Body of pancreas (tissue), 4 donors: ENCODE data around the gene RFPL2. TPM values are rescaled to one million over a fixed set of nuclear protein-coding genes. Genes with fewer than 3 reads are reported as not detected.

Source experiments
- ATAC-seq: fragments of 150-250 bp; one replicate; pipeline ENCODE4 v1.9.1; 2016
- DNase-seq, 4 donors: peaks; one replicate each; pipeline ENCODE4 v3.0.0-alpha.2; 2019
- H3K27ac ChIP-seq, 4 donors: fragments of 200-600 bp; sonication (generic); 1 replicate in 3 of 4; 2 replicates in 1 of 4; pipeline versions ENCODE4 v1.5.1 to v1.6.1; 2016 to 2019; ENCODE audit warnings: mild to moderate bottlenecking in 1 of 4, mixed read lengths in 1 of 4, moderate library complexity in 1 of 4
- H3K27me3 ChIP-seq, 2 donors: fragments of 200-600 bp; sonication (generic); one replicate each; pipeline ENCODE4 v1.6.0; 2016; ENCODE audit warnings: mild to moderate bottlenecking in 1 of 2
- H3K36me3 ChIP-seq, 2 donors: fragments of 200-600 bp; sonication (generic); replicated peaks in 1 of 2; 2 replicates each; pipeline ENCODE4 v1.5.1; 2016; ENCODE audit warnings: low read depth in 2 of 2; ENCODE audit not compliant: insufficient read depth in 1 of 2
- H3K4me1 ChIP-seq: fragments of 200-600 bp; sonication (generic); one replicate; pipeline ENCODE4 v1.6.0; 2016
- H3K4me3 ChIP-seq, 2 donors: fragments of 200-600 bp; sonication (generic); 1 replicate in 1 of 2; 2 replicates in 1 of 2; pipeline ENCODE4 v1.5.1; 2016 to 2019
- H3K9me3 ChIP-seq, 3 donors: fragments of 200-600 bp; sonication (generic); 1 replicate in 2 of 3; 2 replicates in 1 of 3; pipeline ENCODE4 v1.5.1; 2016
- POLR2A ChIP-seq, 3 donors: fragments of 450-650 bp; IDR thresholded peaks; one replicate each; pipeline ENCODE4 v1.6.1; 2016; ENCODE audit warnings: antibody characterized with exemption in 3 of 3, mild to moderate bottlenecking in 2 of 3
- WGBS, 2 donors: methylation state at CpG; one replicate each; pipeline ENCODE4 v1.1.5; 2017; 5-methylcytosine and 5-hydroxymethylcytosine counted together
- intact Hi-C: fragments of 100-400 bp; cut with DNase I; formaldehyde crosslinking; loops from one replicate; pipeline ENCODE4 v1.15.1; 2023
- total RNA-seq, 2 donors: library from RNA; depleted of rRNA; stranded (reverse); fragments of >200 nt; gene quantifications; one replicate each; pipeline ENCODE4 v1.1.0, GENCODE V29; 2016
- TF ChIP-seq, protein P1 (sequence below), 7 experiments: fragments of 450-650 bp in 4 of 7; fragments of 200-600 bp in 3 of 7; sonication (generic) in 3 of 7; IDR thresholded peaks; one replicate each; pipeline ENCODE4 v1.5.1; 2016 to 2019; ENCODE audit warnings: antibody characterized with exemption in 7 of 7

The RFPL2 gene
- total RNA-seq, 2 donors from 2014 or later, result not detected

DNA sequence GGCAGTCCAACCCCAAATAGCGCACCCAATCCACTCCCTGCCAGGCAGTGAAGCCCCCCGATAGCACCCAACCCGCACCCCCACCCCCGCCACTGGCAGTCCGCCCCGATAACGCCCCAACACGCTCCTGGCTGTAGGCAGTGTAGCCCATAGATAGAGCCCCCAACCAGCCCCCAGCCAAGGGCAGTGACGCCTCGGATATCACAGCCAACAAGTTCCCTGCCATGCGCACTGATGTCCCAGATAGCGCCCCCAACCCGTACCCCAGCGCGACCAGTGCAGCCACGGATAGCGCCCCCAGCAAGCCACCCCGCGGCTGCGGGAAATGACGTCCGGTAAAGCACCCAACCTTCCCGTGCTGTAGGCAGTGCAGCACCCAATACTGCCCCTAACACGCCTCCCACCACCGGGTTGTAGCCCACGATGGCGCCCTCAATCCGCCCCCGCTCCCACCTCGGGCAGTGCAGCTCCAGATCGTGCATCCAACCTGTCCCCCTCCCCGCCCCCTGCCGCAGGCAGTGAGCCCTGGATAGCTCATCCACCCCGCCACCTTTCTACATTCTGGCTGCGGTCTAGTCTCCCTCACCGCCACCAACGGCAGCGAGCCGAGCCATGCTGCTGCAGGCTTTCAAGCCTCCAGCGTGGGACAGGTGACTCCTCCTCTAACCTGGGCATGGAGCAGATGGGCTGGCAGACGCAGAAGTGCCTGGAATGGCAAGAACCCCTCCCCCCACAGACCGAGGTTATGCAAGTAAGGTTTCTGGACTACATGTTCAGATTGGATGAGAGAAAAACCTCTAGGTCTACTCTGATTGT lies 625 bp downstream of the RFPL2 start:
- TF ChIP-seq, protein P1, sequence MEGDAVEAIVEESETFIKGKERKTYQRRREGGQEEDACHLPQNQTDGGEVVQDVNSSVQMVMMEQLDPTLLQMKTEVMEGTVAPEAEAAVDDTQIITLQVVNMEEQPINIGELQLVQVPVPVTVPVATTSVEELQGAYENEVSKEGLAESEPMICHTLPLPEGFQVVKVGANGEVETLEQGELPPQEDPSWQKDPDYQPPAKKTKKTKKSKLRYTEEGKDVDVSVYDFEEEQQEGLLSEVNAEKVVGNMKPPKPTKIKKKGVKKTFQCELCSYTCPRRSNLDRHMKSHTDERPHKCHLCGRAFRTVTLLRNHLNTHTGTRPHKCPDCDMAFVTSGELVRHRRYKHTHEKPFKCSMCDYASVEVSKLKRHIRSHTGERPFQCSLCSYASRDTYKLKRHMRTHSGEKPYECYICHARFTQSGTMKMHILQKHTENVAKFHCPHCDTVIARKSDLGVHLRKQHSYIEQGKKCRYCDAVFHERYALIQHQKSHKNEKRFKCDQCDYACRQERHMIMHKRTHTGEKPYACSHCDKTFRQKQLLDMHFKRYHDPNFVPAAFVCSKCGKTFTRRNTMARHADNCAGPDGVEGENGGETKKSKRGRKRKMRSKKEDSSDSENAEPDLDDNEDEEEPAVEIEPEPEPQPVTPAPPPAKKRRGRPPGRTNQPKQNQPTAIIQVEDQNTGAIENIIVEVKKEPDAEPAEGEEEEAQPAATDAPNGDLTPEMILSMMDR (IDR thresholded peaks at IDR 0.05), result no peak
- TF ChIP-seq POLR2A (IDR thresholded peaks at IDR 0.05), result no peak
- intact Hi-C loops, result loop anchor here (10.0 kb wide), 1 partner anchor 229 kb away; no protein-coding TSS in a partner anchor
- Histone ChIP-seq H3K4me1 (peaks cover 14% of the 10 kb centered on the region), H3K9me3 (no peaks in the 10 kb centered on the region), H3K27me3 (peaks cover 0 to 6% of the 10 kb centered on the region in 2 donors), H3K4me3 (no peak overlapping the region), H3K27ac (no peak overlapping the region), H3K36me3 (no peaks in the 10 kb centered on the region)
- ATAC-seq, result no peak
- 42 to 47% methylated on average over 24 to 37 of the region's 42 CpGs for WGBS, 2 donors
- peak in 3 of 4 donors; percentile 33 to 47 (median 41) for DNase-seq

GRCh38 chr22:32203181-32204039 lies 1.5 kb downstream of the RFPL2 start:
- no peak overlapping the region for H3K4me3 ChIP-seq
- H3K9me3 ChIP-seq, result no peaks in the 10 kb centered on the region
- no peaks in the 10 kb centered on the region for H3K36me3 ChIP-seq
- ATAC-seq (no peak), DNase-seq (no peak)
- H3K27me3 ChIP-seq, result peaks cover 0 to 6% of the 10 kb centered on the region in 2 donors
- 34 to 46% methylated on average over 23 to 52 of the region's 53 CpGs for WGBS, 2 donors
- intact Hi-C loops, result loop anchor here (10.0 kb wide), 1 partner anchor 229 kb away; no protein-coding TSS in a partner anchor
- no peak overlapping the region for H3K27ac ChIP-seq
- H3K4me1 ChIP-seq, result peaks cover 14% of the 10 kb centered on the region
- TF ChIP-seq, protein P1 (IDR thresholded peaks at IDR 0.05), result no peak
- TF ChIP-seq POLR2A (IDR thresholded peaks at IDR 0.05), result no peak

DNA sequence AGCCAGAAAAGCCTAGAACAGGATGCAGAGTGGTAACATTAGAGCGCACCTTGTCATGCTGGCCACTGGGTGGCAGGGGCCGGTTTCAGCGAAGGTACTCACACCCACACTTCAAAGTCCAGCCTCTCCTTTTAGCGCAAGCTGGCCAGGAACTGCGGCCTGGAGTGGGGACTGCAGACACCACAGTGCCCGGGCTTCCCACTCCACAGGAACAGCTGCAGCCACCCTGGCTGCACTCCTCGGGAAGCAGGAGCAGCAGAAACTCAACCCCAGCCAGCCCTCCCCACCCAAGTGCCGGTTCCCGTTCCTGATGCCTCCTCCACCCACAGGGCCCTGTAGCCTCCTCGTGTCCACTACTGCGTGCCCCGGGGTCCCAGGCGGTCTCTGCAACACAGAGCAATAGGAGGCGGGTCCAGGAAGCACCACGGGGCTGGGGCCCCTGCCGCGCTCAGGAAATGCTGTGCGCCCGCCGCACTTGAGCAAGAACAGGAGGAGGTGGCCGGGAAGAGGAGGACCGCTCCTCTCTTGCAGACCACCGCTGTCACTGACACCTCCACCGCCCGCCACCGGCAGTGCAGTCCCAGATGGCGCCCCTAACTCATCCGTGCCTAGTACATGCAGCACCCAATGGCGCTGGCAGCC lies 2.2 kb downstream of the RFPL2 start:
- ATAC-seq (peak; percentile 59), DNase-seq (peak; percentile 40 to 73 (median 68))
- Histone ChIP-seq H3K27ac (no peak overlapping the region), H3K4me1 (peaks cover 14% of the 10 kb centered on the region), H3K9me3 (no peaks in the 10 kb centered on the region), H3K27me3 (peaks cover 0 to 6% of the 10 kb centered on the region in 2 donors), H3K36me3 (no peaks in the 10 kb centered on the region), H3K4me3 (no peak overlapping the region)
- TF ChIP-seq, protein P1 (IDR thresholded peaks at IDR 0.05), result peak; percentile 23 to 72 (median 55)
- TF ChIP-seq POLR2A (IDR thresholded peaks at IDR 0.05), result no peak
- intact Hi-C loops, result loop anchor here (10.0 kb wide), 1 partner anchor 228 kb away; no protein-coding TSS in a partner anchor
- WGBS, 2 donors, result 6 to 9% methylated on average over 11 to 28 of the region's 29 CpGs

GRCh38 chr22:32202161-32202538 lies 2.7 kb downstream of the RFPL2 start:
- intact Hi-C loops, result loop anchor here (10.0 kb wide), 1 partner anchor 227 kb away; no protein-coding TSS in a partner anchor

More at GRCh38 chr22:32202161-32202538, 2.7 kb downstream of the RFPL2 start:
- Histone ChIP-seq H3K36me3 (no peaks in the 10 kb centered on the region), H3K27ac (no peak overlapping the region), H3K4me1 (peaks cover 14% of the 10 kb centered on the region), H3K27me3 (peaks cover 0 to 6% of the 10 kb centered on the region in 2 donors), H3K9me3 (no peaks in the 10 kb centered on the region), H3K4me3 (no peak overlapping the region)
- 18 to 26% methylated on average over 4 of the region's 4 CpGs for WGBS, 2 donors
- TF ChIP-seq, protein P1 (IDR thresholded peaks at IDR 0.05), result no peak
- TF ChIP-seq POLR2A (IDR thresholded peaks at IDR 0.05), result no peak
- ATAC-seq, result no peak
- DNase-seq, result no peak
